ENCODE results near the gene ZNF319. TPM values are rescaled to one million over a fixed set of nuclear protein-coding genes. Genes with fewer than 3 reads are reported as not detected.

The ZNF319 gene
- total RNA-seq, 2 experiments from 2014 or later, result 4.7 to 12.7 TPM

- Histone ChIP-seq H3K36me3 (ENCODE audit: insufficient read depth, low read length) (no peaks in the 10 kb centered on the region), H3K27ac (ENCODE audit: low read depth, low read length, poor library complexity, severe bottlenecking) (no peak overlapping the region), H3K4me3 (ENCODE audit: low read depth, low read length, poor library complexity, severe bottlenecking) (no peak overlapping the region), H4K20me1 (ENCODE audit: insufficient read depth, low read length) (no peaks in the 10 kb centered on the region), H3K9me2 (ENCODE audit: insufficient read depth, low read length) (no peaks in the 10 kb centered on the region), H3K4me2 (ENCODE audit: low read length) (no peak overlapping the region), H3K9me3 (ENCODE audit: low read length) (no peaks in the 10 kb centered on the region), H3K4me1 (ENCODE audit: insufficient read depth, low read length, poor library complexity, severe bottlenecking) (peaks cover 14% of the 10 kb centered on the region), H2AFZ (ENCODE audit: low read length) (no peak overlapping the region), H3K79me2 (ENCODE audit: insufficient read depth, low read depth, low read length) (no peaks in the 10 kb centered on the region)
- CTCF ChIA-PET (ENCODE audit: unreplicated experiment), result no interaction called here
- intact Hi-C loops (cut with micrococcal nuclease; ENCODE audit: unreplicated experiment), result no loop called here
- no peak for DNase-seq (ENCODE audit: low spot score)
- TF ChIP-seq EZH2phosphoT487 (IDR thresholded peaks at IDR 0.05; ENCODE audit: borderline replicate concordance, low read depth, low read length) (no peak), CTCF (conservative IDR thresholded peaks at IDR 0.05; ENCODE audit: low read length) (no peak)
- no TSS peak for BruUV-seq (replicated peaks)
- POLR2A ChIA-PET, result no interaction called here
Measured at GRCh38 chr16:57985204-57986181, 15.0 kb downstream of the ZNF319 start.

GRCh38 chr16:57984443-57985203, 15.8 kb downstream of the ZNF319 start:
- intact Hi-C loops (cut with micrococcal nuclease; ENCODE audit: unreplicated experiment), result no loop called here
- H2AFZ ChIP-seq (ENCODE audit: low read length), result no peak overlapping the region
- H3K36me3 ChIP-seq (ENCODE audit: insufficient read depth, low read length), result no peaks in the 10 kb centered on the region
- no peaks in the 10 kb centered on the region for H3K79me2 ChIP-seq (ENCODE audit: insufficient read depth, low read depth, low read length)
- no peaks in the 10 kb centered on the region for H4K20me1 ChIP-seq (ENCODE audit: insufficient read depth, low read length)
- H3K9me2 ChIP-seq (ENCODE audit: insufficient read depth, low read length), result no peaks in the 10 kb centered on the region
- ChIA-PET POLR2A (interaction anchor here (0.6 kb wide), 1 partner anchor 209 kb away, joined by 3 read pairs; no protein-coding TSS in a partner anchor), CTCF (ENCODE audit: unreplicated experiment) (no interaction called here)
- no TSS peak for BruUV-seq (replicated peaks)
- no peaks in the 10 kb centered on the region for H3K9me3 ChIP-seq (ENCODE audit: low read length)
- no peak overlapping the region for H3K4me3 ChIP-seq (ENCODE audit: low read depth, low read length, poor library complexity, severe bottlenecking)
- TF ChIP-seq EZH2phosphoT487 (IDR thresholded peaks at IDR 0.05; ENCODE audit: borderline replicate concordance, low read depth, low read length) (no peak), CTCF (conservative IDR thresholded peaks at IDR 0.05; ENCODE audit: low read length) (no peak)
- DNase-seq (ENCODE audit: low spot score), result no peak
- no peak overlapping the region for H3K4me2 ChIP-seq (ENCODE audit: low read length)
- H3K27ac ChIP-seq (ENCODE audit: low read depth, low read length, poor library complexity, severe bottlenecking), result no peak overlapping the region
- H3K4me1 ChIP-seq (ENCODE audit: insufficient read depth, low read length, poor library complexity, severe bottlenecking), result peaks cover 14% of the 10 kb centered on the region

Data from OCI-LY7 (cell line).